Muscle layer of duodenum (tissue), 2 donors: Measurements from ENCODE around the gene RNF128.
"Not testable (repeated sequence)": the region's sequence is repeated elsewhere in the genome, so short reads cannot be mapped to it uniquely, and the experiment has no call there.

Source experiments
- H3K27ac ChIP-seq: one replicate; pipeline ENCODE4 v1.7.0; 2013; ENCODE audit warnings: mild to moderate bottlenecking, low read length
- H3K27me3 ChIP-seq: one replicate; pipeline ENCODE4 v1.7.0; 2013; ENCODE audit warnings: low read depth, mild to moderate bottlenecking, control low read depth, low read length
- H3K36me3 ChIP-seq, 2 donors: one replicate each; pipeline ENCODE4 v1.7.0; 2013; ENCODE audit warnings: low read length in 2 of 2, control low read depth in 1 of 2, mild to moderate bottlenecking in 1 of 2; ENCODE audit not compliant: insufficient read depth in 2 of 2, control insufficient read depth in 1 of 2
- H3K4me1 ChIP-seq, 2 donors: one replicate each; pipeline ENCODE4 v1.7.0; 2013; ENCODE audit warnings: low read length in 2 of 2, mild to moderate bottlenecking in 2 of 2, control low read depth in 1 of 2, moderate library complexity in 1 of 2; ENCODE audit not compliant: insufficient read depth in 2 of 2, control insufficient read depth in 1 of 2
- H3K4me3 ChIP-seq, 2 donors: one replicate each; pipeline ENCODE4 v1.7.0; 2013; ENCODE audit warnings: low read length in 2 of 2, low read depth in 1 of 2, mild to moderate bottlenecking in 1 of 2
- H3K9me3 ChIP-seq, 2 donors: one replicate each; pipeline ENCODE4 v1.7.0; 2013; ENCODE audit warnings: low read length in 2 of 2, control low read depth in 1 of 2, mild to moderate bottlenecking in 1 of 2; ENCODE audit not compliant: control insufficient read depth in 1 of 2
- donor health status: healthy.

Gene RNF128

GRCh38 chrX:106811131-106811910 lies 84.8 kb downstream of the RNF128 start:
- H3K27ac ChIP-seq = no peak overlapping the region
- H3K4me3 ChIP-seq = no peak overlapping the region
- no peaks in the 10 kb centered on the region for H3K36me3 ChIP-seq
- no peaks in the 10 kb centered on the region for H3K4me1 ChIP-seq
- H3K27me3 ChIP-seq = no peaks in the 10 kb centered on the region
- H3K9me3 ChIP-seq = no peaks in the 10 kb centered on the region

- H3K4me3 ChIP-seq, H3K9me3 ChIP-seq, H3K36me3 ChIP-seq, H3K4me1 ChIP-seq, H3K27me3 ChIP-seq, H3K27ac ChIP-seq: not testable (repeated sequence)
Measured at GRCh38 chrX:106812930-106813329, 86.4 kb downstream of the RNF128 start.

GRCh38 chrX:106814093-106814492 lies 87.6 kb downstream of the RNF128 start:
- H3K4me3 ChIP-seq, H3K27ac ChIP-seq, H3K36me3 ChIP-seq, H3K4me1 ChIP-seq, H3K9me3 ChIP-seq, H3K27me3 ChIP-seq: not testable (repeated sequence)
